GM18526 (cell line): ENCODE measurements around the gene DRC3.

Experiments used
- POLR2A ChIP-seq: IDR thresholded peaks from 3 replicates; pipeline ENCODE4 v1.6.1; 2011; ENCODE audit not compliant: insufficient read length; ENCODE audit errors: extremely low read depth

DRC3 gene

GRCh38 chr17:17935321-17936271, 37.1 kb upstream of the DRC3 start:
- TF ChIP-seq POLR2A, result no peak

- no peak for TF ChIP-seq POLR2A
These were observed 35.3 kb upstream of the DRC3 start for GRCh38 chr17:17937201-17937853.

- no peak for TF ChIP-seq POLR2A
These were observed 34.7 kb upstream of the DRC3 start for GRCh38 chr17:17937958-17938357.

GRCh38 chr17:17938388-17939107, 34.1 kb upstream of the DRC3 start:
- TF ChIP-seq POLR2A, result no peak

- TF ChIP-seq POLR2A, result no peak
These were observed 32.2 kb upstream of the DRC3 start for GRCh38 chr17:17940441-17940911.

- TF ChIP-seq POLR2A, result no peak
These were observed 31.6 kb upstream of the DRC3 start for GRCh38 chr17:17941015-17941414.

GRCh38 chr17:17942846-17943245, 29.8 kb upstream of the DRC3 start:
- no peak for TF ChIP-seq POLR2A

- no peak for TF ChIP-seq POLR2A
These were observed 29.2 kb upstream of the DRC3 start for GRCh38 chr17:17943281-17943984.

- TF ChIP-seq POLR2A, result no peak
These were observed 28.4 kb upstream of the DRC3 start for GRCh38 chr17:17944242-17944641.

- TF ChIP-seq POLR2A, result no peak
These were observed 27.9 kb upstream of the DRC3 start for GRCh38 chr17:17944743-17945142.

- no peak for TF ChIP-seq POLR2A
These were observed 26.6 kb upstream of the DRC3 start for GRCh38 chr17:17946093-17946492.

GRCh38 chr17:17947309-17947708, 25.4 kb upstream of the DRC3 start:
- no peak for TF ChIP-seq POLR2A

GRCh38 chr17:17947966-17948365, 24.7 kb upstream of the DRC3 start:
- TF ChIP-seq POLR2A, result no peak

- TF ChIP-seq POLR2A, result no peak
These were observed 22.3 kb upstream of the DRC3 start for GRCh38 chr17:17950347-17950746.

- TF ChIP-seq POLR2A, result no peak
These were observed 21.9 kb upstream of the DRC3 start for GRCh38 chr17:17950806-17951205.
